Esophagus squamous epithelium (tissue), 5 donors: ENCODE measurements around the gene P4HB. TPM values are rescaled to one million over a fixed set of nuclear protein-coding genes. Genes with fewer than 3 reads are reported as not detected.

Source experiments
- DNase-seq: peaks from one replicate; lab custom pipeline; 2025; lab: John Stamatoyannopoulos, UW
- H3K27ac ChIP-seq, 4 donors: fragments of 200-600 bp; sonication (generic); one replicate each; pipeline ENCODE4 v1.5.1; 2016 to 2019; ENCODE audit warnings: mild to moderate bottlenecking in 1 of 4
- H3K27me3 ChIP-seq, 4 donors: fragments of 200-600 bp; sonication (generic); 1 replicate in 3 of 4; 2 replicates in 1 of 4; pipeline versions ENCODE4 v1.5.1 to v1.6.0; 2017 to 2021; ENCODE audit warnings: antibody characterized with exemption in 1 of 4
- H3K36me3 ChIP-seq, 3 donors: fragments of 200-600 bp; sonication (generic); one replicate each; pipeline ENCODE4 v1.5.1; 2016 to 2019
- H3K4me1 ChIP-seq, 3 donors: fragments of 200-600 bp; sonication (generic); one replicate each; pipeline ENCODE4 v1.5.1; 2017 to 2019
- H3K4me3 ChIP-seq, 4 donors: fragments of 200-600 bp; sonication (generic); 1 replicate in 3 of 4; 2 replicates in 1 of 4; pipeline ENCODE4 v1.5.1; 2016 to 2019; ENCODE audit warnings: mild to moderate bottlenecking in 2 of 4, moderate library complexity in 1 of 4
- H3K9me3 ChIP-seq, 3 donors: fragments of 200-600 bp; sonication (generic); one replicate each; pipeline ENCODE4 v1.5.1; 2016 to 2019
- POLR2A ChIP-seq, 4 donors: fragments of 450-650 bp; IDR thresholded peaks; one replicate each; pipeline ENCODE4 v1.6.1; 2017; ENCODE audit warnings: antibody characterized with exemption in 4 of 4, mild to moderate bottlenecking in 4 of 4, moderate library complexity in 3 of 4
- WGBS, 2 donors: methylation state at CpG; one replicate each; pipeline ENCODE4 v1.1.5; 2018; 5-methylcytosine and 5-hydroxymethylcytosine counted together
- intact Hi-C: fragments of 100-400 bp; cut with DNase I; formaldehyde crosslinking; loops from one replicate; pipeline ENCODE4 v1.15.0; 2022
- total RNA-seq, 4 donors: library from RNA; depleted of rRNA; stranded (reverse); fragments of >200 nt; gene quantifications; one replicate each; pipeline ENCODE4 v1.1.0, GENCODE V29; 2016
- TF ChIP-seq, protein P1 (sequence below), 6 experiments: fragments of 450-650 bp in 4 of 6; fragments of 200-600 bp in 2 of 6; sonication (generic) in 2 of 6; IDR thresholded peaks; one replicate each; pipeline ENCODE4 v1.5.1; 2016 to 2019; ENCODE audit warnings: antibody characterized with exemption in 6 of 6, mild to moderate bottlenecking in 4 of 6, moderate library complexity in 4 of 6
- donor health status: DM: yes; HTN: yes; CAD: no.

The P4HB gene
- total RNA-seq, 4 donors from 2014 or later = 459 to 2,191 (median 1,569) TPM

DNA sequence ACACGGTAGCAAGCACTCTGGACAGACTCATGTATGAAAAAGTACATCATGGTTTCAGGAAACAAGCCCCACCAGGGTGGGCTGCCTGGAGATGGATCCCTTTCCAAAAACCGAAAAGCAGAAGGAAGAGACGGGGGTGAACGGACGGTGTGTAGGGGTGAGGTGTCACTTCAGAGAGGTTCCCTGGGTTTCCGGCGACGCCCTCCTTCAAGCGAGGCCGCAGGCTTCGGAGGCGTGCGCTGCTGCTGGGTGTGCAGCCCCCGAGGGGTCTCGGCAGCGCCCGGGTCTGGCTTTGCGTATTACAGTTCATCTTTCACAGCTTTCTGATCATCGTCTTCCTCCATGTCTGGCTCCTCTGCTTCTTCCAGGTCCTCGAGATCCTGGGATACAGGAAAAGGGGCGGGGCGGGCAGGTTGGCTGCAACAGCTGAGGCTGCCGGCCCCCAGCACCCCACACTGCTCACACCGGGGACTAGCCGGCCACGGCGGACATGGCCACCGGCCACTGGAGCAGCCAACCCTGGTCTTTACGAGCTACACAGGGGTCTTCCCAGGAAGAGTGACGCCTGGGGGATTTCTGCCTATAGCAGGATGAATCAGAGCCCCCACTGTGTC, 16.5 kb downstream of the P4HB start:
- no peaks in the 10 kb centered on the region for H3K9me3 ChIP-seq
- H3K27me3 ChIP-seq = no peaks in the 10 kb centered on the region
- TF ChIP-seq, protein P1, sequence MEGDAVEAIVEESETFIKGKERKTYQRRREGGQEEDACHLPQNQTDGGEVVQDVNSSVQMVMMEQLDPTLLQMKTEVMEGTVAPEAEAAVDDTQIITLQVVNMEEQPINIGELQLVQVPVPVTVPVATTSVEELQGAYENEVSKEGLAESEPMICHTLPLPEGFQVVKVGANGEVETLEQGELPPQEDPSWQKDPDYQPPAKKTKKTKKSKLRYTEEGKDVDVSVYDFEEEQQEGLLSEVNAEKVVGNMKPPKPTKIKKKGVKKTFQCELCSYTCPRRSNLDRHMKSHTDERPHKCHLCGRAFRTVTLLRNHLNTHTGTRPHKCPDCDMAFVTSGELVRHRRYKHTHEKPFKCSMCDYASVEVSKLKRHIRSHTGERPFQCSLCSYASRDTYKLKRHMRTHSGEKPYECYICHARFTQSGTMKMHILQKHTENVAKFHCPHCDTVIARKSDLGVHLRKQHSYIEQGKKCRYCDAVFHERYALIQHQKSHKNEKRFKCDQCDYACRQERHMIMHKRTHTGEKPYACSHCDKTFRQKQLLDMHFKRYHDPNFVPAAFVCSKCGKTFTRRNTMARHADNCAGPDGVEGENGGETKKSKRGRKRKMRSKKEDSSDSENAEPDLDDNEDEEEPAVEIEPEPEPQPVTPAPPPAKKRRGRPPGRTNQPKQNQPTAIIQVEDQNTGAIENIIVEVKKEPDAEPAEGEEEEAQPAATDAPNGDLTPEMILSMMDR (IDR thresholded peaks at IDR 0.05) = no peak
- peaks cover 19 to 56% (median 21%) of the 10 kb centered on the region in 3 donors for H3K4me1 ChIP-seq
- 89 to 93% methylated on average over 19 to 20 of the region's 30 CpGs for WGBS, 2 donors
- intact Hi-C loops = no loop called here
- peaks cover 52 to 67% (median 59%) of the 10 kb centered on the region in 3 donors for H3K36me3 ChIP-seq
- H3K4me3 ChIP-seq = no peak overlapping the region
- H3K27ac ChIP-seq = peak overlapping the region in 3 of 4 donors; percentile 21 to 93 (median 92)
- no peak for DNase-seq

GRCh38 chr17:81842725-81843504, 17.4 kb downstream of the P4HB start:
- no peak for DNase-seq
- peak overlapping the region; percentile 90 to 93 (median 92) for H3K27ac ChIP-seq
- WGBS, 2 donors = 47 to 71% methylated on average over 6 to 11 of the region's 21 CpGs
- intact Hi-C loops = no loop called here
- H3K36me3 ChIP-seq = peaks cover 48 to 58% (median 53%) of the 10 kb centered on the region in 3 donors
- H3K27me3 ChIP-seq = no peaks in the 10 kb centered on the region
- no peak overlapping the region for H3K4me3 ChIP-seq
- no peaks in the 10 kb centered on the region for H3K9me3 ChIP-seq
- TF ChIP-seq, protein P1 (IDR thresholded peaks at IDR 0.05) = no peak
- no peak for TF ChIP-seq POLR2A (IDR thresholded peaks at IDR 0.05)
- peaks cover 19 to 60% (median 21%) of the 10 kb centered on the region in 3 donors for H3K4me1 ChIP-seq

- TF ChIP-seq POLR2A (IDR thresholded peaks at IDR 0.05) = no peak
- TF ChIP-seq, protein P1 (IDR thresholded peaks at IDR 0.05) = no peak
- H3K27ac ChIP-seq = peak overlapping the region; percentile 90 to 93 (median 92)
- 80 to 84% methylated on average over 6 of the region's 11 CpGs for WGBS, 2 donors
- H3K4me1 ChIP-seq = peaks cover 19 to 60% (median 21%) of the 10 kb centered on the region in 3 donors
- H3K27me3 ChIP-seq = no peaks in the 10 kb centered on the region
- no peaks in the 10 kb centered on the region for H3K9me3 ChIP-seq
- intact Hi-C loops = no loop called here
- peaks cover 42 to 52% (median 48%) of the 10 kb centered on the region in 3 donors for H3K36me3 ChIP-seq
- H3K4me3 ChIP-seq = no peak overlapping the region
- no peak for DNase-seq
Observed at GRCh38 chr17:81842378-81842724, 18.0 kb downstream of the P4HB start.

- H3K36me3 ChIP-seq = peaks cover 39 to 47% (median 43%) of the 10 kb centered on the region in 3 donors
- intact Hi-C loops = no loop called here
- no peaks in the 10 kb centered on the region for H3K27me3 ChIP-seq
- peak overlapping the region; percentile 90 to 93 (median 92) for H3K27ac ChIP-seq
- H3K4me1 ChIP-seq = peaks cover 19 to 58% (median 21%) of the 10 kb centered on the region in 3 donors
- TF ChIP-seq POLR2A (IDR thresholded peaks at IDR 0.05) = no peak
- TF ChIP-seq, protein P1 (IDR thresholded peaks at IDR 0.05) = no peak
- no peaks in the 10 kb centered on the region for H3K9me3 ChIP-seq
- H3K4me3 ChIP-seq = peak overlapping the region in 3 of 4 donors; percentile 16 to 34 (median 24)
- DNase-seq = no peak
- 15 to 48% methylated on average over 4 to 5 of the region's 15 CpGs for WGBS, 2 donors
Observed at GRCh38 chr17:81841866-81842265, 18.5 kb downstream of the P4HB start.
